Daoy (cell line): ENCODE data around the gene STK24. TPM values are rescaled to one million over a fixed set of nuclear protein-coding genes. Genes with fewer than 3 reads are reported as not detected.

Experiments
- DNase-seq: peaks from one replicate; pipeline ENCODE4 v3.0.0-alpha.2; 2015; ENCODE audit warnings: low read depth
- total RNA-seq: library from RNA; depleted of rRNA; stranded (reverse); fragments of >200 nt; shearing (Covaris generic); gene quantifications from 2 replicates; pipeline ENCODE4 v1.2.3, GENCODE V29; 2014

The STK24 gene
- total RNA-seq, 1 experiment from 2014 or later: 62.6 TPM

DNA sequence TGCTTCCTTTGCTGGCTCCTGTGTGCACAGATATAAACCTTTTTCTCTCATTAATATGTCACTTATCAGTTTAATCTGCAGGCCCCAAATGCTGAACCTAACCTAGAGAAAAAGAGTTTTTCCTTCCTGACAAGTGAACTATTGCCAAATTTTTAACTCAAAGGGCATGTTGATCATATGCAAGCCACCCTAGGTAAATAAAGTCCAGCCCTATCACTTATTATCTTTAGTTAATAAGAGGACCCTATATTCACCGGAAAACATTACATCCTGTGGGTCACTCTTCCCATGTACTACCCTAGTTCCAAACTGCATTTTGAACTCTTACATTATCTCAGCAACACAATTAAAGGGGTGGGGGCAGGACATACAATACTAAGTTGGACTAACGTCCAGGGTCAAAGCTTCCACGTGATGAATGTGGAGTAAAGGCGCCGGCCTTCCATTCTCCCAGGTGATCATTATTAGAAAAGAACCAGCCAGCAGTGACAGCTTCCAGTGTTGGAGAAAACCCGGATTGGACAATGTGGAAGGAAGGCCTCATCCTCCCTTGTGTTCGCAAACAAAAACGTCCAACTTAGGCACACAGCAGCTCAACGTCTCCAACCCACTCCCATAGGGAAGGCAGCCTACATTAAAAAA, 86.6 kb downstream of the STK24 start:
- no peak for DNase-seq

DNA sequence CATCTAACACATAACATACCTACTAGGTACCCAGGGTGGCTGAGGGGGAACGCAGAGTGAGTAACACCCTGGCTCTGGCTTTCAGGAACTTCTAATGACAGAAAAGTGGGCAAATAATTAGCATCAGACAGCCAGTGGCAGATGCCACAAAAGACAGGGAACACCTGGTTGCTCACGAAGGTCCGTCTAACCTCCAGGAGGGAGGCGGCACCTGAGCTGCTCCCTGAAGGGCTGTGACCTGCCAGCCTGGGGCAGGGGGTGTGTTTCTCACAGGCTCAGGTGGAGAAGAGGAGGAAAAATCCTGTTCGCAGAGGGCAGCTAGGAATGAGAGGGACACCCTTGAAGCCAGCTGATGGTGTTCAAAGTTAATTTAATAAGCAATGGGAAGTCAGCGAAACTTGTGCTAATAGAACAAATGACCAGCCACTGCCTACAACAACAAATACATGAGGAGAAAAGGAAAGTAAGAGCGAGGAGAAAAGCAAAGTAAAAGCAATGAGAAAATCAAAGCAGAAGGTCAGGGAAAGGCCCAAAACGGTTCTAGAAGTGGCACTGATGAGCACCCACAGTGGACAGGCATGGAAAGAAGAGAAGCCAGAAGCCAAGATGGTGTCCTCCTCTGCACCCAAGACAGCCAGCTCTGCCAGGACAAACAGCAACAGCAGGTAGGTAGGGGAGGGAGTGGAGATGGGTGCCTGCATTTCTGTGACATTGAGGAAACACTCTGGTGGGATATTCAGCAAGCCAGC, 87.3 kb downstream of the STK24 start:
- DNase-seq: no peak

DNA sequence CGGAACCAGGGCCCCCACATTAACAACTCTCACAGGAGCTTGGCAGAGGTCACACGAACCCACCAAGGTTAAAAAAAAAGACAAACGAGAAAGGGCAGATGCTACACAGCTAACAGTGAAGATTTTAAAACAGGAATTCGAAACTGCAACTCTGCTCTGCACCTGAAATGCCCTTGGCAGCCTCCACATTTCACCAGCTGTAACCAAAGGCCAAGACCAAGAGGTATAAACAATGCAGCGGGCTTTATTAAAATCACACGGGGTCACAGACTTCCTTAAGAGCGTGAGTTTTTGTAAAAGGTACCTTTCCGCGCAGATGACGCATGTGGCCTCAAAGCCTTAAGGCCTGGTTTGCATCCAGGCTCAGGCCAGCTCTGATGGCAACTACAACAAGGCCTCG, 88.2 kb downstream of the STK24 start:
- no peak for DNase-seq

DNA sequence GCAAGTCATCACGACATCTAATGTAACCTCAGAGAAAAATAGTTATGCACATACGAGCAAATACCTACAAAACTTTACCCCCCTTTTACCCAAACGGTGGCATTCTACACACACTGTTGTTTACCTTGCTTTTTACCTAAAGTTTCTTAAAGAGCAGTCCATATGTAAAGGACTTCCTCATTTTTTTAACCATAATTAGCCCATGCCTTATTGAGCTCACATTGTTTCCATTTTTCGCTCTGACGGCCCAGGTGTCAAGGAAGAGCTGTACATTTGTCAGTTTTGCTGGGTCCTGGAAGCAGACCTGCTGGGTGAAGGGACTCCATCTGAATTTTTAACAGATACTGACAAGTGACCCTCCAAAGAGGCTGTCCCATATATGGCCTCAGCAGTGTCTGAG, 89.4 kb downstream of the STK24 start:
- DNase-seq: no peak

DNA sequence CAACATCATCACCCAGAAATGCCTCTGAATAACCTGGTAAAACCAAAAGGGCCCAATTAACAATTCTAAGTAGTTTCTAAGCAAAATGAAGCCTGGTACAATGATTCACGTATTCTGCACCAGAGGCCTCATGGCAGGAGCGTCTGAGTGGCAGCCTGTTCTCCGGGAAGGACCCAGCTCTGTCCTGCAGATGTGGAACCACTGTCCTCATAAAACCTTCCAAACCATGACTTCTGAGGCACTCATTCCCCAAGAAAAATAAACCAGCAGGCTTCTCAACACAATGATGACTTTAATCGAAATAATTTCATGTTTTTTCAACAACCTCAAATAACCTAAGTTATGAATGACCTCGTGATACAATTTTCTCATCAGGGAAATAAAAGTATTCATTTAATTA, 89.9 kb downstream of the STK24 start:
- DNase-seq: no peak

DNA sequence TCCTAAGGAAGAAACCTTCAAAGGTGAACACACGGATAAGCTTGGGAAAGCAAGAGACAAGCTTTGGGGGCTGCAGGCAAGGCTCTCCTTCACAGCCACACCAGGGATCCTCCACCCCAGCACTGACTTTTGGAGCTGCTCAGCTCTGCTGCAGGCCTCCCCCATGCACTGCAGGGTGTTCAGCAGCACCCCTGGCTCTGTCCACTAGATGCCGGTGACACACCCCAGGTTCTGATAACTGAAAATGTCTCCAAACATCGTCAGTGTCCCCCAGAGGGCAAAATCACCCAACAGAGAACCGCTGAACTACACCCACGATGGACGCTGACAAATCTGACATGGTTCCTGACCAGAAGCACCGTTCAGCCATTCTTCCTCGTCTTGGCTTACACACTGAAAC, 90.5 kb downstream of the STK24 start:
- DNase-seq: no peak

DNA sequence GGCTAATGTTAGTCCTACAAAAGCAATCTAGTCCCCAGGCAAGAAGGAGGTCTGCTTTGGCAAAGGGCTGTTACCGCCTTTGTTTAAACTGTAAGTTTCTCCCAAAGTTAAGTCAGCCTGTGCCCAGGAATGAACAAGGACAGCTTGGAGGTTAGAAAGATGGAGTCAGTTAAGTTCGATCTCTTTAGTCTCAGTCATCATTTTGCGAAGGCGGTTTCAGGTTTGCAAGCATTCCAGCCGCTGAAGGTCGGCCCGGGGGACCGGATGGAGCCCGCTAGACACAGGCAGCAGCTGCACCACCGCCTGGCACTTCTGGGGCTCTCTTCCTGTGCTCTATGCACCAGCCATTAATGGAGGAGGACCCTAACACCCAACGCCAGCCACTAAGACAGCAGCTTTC, 91.3 kb downstream of the STK24 start:
- no peak for DNase-seq

DNA sequence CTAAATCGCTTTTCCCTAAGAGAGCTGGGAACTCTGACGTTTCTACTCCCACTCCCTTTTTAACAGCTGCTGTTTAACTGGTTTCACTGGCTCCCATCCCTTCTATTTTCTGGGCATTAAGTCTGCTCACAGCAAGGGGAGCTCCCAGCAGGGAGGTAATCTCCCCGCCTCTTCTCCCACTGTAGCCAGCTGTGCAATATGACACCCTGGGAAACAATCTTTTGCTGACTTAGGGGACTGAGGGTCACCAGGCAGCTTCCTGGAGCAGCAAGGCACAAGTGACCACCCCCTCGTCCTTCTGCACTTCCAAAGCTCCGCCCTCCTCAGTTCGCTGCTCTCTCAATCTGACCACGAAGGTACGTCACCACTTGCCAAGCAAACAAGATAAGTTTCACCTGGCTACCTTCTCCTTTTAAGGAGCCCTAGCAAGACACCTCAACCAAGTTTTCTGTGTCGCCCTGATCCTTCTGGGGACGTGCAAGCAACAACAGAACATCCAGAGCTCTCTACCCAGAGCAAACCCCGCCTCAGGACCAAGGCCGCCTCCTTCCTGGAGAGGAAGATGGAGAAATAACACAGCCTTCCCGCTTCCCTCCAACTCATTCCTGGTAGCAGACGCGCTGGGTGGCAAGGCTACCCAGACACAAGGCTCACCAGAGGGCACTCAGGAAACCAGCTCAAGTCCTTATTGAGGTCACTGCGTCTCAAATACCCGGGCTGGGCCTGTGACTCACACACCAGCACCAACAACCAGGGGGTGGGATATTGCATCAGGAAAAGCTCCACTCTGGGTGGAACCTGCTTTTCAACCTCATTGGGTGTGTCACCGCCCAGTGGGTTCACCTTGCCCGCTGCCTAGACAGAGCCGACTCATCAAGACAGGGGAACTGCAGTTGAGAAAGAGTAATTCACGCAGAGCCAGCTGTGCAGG, 92.4 kb downstream of the STK24 start:
- peak; percentile 96 for DNase-seq

DNA sequence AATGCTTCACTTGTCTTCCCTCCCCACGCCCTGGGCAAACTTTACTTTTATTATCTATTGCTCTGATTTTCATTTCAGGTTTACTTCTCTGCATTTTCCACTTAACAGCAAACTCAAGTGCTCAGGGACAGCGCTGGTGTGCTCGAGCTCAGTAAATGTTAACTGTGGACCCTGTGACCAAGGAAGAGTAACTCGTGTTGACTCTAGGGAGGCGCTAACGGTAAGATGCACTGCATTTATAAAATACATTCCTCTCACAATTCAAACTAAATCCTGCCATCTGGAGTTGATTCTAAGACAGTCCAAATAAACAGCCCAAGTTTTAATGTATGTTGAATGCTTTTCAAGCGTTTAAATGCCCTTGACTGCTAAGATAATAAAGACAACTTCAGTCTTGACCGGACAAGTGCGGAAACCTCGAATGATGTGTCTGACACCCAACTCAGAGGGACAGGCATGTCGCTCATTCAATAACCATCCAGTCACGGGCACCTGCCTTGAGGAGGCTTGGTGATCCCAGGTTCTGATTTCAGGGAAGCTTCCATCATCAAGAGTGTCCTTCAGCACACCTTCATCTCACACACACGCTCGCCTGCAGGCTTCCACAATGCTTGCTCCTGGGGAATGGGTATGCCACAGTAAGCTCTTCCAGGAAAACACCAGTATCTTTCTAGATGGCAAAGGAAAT, 93.2 kb downstream of the STK24 start:
- DNase-seq: peak; percentile 11

DNA sequence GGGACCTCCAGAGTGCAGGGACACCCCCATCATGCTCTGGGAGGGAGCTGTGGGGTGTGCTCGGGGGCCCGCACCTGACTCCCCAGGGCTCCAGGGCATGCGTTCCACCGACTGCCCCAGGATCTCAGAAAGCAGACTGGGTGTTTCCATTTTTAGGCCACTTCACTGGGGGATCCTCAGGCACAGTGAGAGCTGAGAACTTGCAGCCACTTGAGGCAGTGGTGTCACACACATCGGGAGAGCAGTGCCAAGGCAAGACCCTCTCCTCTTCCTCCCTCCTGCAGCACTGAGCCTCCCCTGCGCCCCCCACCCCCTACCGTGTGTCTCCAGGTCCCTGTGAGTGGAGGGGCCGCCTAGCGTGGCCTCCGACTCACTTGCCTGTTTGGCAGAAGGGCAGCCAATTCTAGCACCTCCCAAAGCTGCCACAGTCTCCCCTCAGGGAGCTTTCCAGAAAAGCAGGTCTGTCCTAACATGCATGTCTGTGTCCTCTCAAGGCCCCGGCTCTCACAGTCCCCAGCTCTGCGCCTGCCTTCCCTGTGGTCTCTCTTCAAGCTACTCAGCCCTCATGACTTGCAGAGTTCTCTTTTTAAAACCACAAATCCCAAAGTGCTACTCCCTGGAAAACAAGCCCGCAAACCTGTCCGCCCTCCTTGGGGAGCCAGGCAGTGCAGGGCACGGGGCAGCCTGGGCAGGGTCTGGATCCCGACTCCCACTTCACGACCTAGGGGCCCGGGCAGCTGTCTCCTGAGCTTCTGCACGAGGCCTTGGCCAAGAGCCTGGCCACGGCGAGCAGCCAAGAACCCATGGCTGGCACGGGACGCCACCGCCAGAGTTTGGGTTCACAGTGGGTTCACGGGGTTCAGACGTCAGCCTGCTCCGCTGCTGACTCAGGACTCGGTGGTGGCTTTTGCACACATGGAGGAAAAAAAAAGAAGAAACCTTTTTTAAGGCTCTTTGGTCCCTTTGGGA, 94.1 kb downstream of the STK24 start:
- DNase-seq: peak; percentile 69

DNA sequence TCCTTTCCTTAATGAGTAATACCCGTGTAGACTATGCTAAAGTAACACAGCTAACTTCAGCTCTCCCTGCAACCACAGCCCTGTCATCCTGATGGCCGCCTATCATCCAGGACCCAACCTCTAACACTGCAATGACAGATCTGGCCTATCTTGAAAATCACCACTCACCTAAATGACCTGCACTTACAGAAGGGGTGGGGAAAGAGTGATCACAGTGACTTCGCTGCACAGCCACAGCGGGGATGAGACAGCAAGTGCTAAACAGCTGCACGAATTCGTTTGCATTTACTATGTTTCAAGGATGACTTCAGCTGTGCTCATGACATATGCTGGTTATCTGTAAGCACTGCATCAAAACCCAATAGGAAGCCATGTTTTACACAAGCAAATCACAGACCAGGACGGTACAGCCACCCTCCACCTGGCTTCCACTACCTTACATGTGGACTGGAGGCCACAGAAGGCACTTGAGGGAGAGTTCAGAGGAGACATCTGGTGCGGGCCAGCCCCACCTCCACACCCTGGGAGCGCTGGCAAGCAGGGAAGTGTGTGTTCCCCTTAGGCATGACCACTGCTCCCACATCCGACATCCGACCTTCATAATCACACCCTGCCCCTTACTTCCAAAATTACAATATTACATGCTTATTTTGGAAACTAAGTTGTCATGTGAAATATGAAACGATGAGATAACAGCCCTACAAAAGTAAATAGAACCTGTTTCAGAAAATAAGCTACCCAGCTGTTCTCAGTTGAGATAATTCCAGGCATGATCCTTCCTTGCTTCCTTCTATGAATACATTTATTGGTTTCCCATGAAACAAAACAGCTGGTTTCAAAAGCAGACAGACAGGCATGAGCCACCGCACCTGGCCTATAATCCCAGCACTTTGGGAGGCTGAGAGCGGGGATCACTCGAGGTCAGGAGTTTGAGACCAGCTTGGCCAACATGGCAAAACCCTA, 95.7 kb downstream of the STK24 start:
- DNase-seq: peak; percentile 58

DNA sequence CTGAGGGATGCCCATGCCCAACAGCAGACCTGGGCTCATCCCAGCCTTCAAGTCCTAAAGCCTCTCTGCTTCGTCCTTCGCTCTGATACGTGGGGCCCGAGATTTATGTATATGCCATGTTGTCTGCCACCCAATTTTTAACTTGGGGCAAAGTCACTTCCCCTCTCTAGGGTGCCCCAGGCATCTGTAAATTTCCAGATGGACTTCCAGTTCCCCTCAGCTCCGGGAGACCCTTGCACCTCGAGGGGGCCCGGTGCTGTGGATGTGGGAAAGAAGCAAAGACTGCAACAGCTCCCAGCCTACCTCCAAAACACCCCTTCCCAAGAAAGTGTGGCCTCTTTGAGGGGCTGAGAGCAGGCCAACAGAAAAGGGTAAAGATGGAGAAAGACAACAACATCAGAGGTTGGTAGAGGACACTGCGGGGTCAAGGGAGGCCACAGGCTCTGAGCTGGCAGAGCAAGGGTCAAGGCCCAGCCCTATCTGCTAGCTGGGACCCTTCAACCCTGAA, 97.4 kb downstream of the STK24 start:
- no peak for DNase-seq

DNA sequence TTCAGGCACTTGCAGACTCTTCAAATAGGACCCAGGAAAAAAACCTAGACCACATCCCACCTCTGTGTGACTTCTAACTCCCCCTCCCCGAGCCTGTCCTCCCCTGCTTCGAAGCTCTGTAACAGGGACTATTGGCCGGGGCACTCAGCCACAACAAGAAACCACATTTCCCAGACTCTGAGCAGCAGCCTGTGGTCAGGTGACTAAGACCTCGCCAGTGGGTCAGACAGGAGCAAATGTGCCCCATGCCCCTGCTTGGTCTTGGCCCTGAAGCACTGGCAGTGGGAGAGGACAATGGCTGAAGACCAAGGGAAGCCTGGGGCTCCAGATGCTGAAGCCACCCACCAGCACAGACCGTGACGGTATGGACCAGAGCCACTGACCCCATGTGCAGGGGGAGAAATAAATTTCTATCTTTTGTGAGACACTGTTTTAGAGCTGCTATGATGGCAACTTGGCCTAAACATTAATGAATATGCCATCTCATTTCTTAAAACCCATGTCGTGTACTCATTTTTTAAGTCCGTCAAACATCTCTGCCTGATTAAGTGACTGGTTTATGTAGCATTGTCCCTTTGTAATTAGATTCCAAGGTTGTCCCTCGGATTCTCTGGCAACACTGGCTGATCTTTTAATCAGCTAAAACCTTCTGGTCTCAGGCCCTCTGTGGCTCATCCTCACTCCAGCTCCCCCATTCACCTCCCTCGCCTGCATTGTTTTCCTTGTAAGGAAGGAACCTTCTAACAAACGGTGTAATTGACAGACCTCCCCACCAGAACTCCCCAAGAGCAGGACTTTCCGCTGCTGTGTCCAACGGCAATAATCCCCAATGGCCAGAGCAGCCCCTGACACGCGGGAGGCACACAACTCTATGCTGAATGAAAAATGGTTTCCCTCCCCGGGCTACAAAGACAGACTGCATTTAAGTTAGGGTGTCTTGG, 98.4 kb downstream of the STK24 start:
- DNase-seq: peak; percentile 76

DNA sequence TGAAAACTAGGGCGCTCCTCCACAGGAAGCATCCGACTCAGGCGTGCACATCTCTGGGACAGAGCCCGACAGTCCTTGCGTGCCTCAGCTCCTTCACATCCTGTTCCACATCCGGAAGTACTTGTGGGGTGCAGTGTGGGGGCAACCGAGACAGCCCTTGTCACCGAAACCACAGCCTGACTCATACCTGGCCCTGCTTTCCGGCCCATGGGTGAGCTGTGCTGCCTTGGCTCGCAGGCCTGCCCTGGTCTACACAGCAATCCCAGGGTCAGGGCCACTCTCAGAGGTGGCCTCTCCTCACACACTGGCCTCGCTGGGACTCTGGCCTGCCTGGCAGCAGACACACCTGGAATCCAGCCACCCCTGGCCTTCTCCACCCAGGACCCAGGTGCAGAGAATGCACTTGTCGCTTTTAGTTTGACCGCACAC, 100.4 kb downstream of the STK24 start:
- peak; percentile 96 for DNase-seq

DNA sequence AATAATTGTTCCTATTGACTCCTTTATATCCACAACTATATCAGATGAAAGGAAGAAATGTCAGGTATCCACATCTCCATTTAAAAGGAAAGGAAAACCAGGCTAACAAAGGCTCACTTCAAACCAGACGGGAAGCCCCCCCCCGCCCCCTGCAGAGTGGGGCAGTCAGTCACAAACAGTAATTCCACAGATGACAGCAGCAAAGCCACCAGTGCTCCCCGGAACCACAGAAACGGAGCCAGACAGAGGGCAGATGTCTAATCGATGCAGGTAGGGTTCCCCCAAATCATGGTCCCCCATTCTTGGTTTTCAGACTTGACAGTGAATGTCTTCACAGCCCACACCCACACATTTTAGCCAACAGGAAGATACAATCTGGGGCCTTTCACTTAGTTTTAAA, 100.8 kb downstream of the STK24 start:
- peak; percentile 53 for DNase-seq

DNA sequence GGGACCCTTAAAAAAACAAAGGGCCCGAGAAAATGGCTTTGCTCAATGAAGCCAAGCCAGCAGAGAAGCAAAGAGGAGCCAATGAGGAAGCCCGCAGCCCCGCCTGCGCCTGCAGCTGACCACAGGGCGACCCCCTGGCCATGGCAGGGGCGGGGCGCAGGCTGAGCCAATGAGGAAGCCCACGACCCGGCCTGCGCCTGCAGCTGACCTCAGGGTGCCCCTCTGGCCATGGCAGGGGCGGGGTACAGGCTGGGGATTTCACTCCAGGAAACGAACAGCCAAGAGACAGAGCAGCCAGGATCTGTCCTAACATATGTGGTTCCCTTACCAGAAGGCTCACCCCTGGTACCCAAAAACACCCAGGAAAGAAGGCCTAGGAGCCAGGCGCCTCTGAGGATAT, 101.4 kb downstream of the STK24 start:
- DNase-seq: no peak

DNA sequence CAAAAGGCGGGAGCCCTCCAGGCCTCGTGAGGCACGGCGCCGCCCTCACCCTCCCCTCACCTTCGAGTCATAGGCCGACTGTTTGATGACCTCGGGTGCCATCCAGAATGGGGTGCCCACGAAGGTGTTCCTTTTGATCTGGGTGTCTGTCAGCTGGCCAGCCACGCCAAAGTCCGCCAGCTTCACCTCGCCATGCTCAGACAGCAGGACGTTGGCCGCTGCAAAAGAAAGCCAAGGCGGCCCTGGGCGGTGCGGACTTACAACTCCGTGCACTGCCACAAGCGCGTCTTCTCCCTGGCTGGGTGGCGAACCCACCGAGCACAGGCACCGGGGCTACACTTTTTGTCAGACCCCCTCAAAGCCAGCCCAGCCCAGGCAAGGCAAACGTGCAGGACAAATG, 102.1 kb downstream of the STK24 start:
- DNase-seq: no peak

DNA sequence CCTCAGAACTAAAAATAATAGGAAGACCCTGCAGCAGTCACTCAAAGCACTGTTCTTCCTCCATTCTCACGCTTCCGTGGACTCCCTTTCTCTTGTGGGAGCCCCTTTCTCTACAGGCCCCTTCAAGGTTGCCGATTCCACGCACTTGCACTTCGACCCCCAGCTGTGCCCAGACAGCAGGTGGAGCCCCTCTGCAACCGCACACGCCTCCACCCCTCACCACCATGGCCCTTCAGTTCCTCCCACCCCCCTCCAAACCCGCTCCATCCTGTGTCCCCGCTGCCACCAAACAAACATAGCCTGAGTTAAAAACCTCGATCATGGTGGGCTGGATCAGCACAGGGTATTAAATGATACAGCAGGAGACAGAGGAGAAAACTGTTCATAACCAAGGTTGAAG, 102.6 kb downstream of the STK24 start:
- no peak for DNase-seq
